WTC11 (cell line): ENCODE measurements around the gene GOLT1A.

Experiments used
- ZNF138 ChIP-seq: sonication (generic); formaldehyde crosslinking; conservative IDR thresholded peaks from 2 replicates; pipeline ENCODE4 v1.8.1; 2022; ENCODE audit warnings: mild to moderate bottlenecking, moderate library complexity, missing genetic modification reagents
- TF ChIP-seq, protein P1 (sequence below): sonication (generic); formaldehyde crosslinking; IDR thresholded peaks from 2 replicates; pipeline ENCODE4 v1.8.1; 2023; ENCODE audit warnings: mild to moderate bottlenecking, missing genetic modification reagents
- TF ChIP-seq, protein P2 (sequence below): fragments of 200-600 bp; IDR thresholded peaks from 2 replicates; pipeline ENCODE4 v1.8.0; 2022; ENCODE audit warnings: antibody characterized with exemption

DNA sequence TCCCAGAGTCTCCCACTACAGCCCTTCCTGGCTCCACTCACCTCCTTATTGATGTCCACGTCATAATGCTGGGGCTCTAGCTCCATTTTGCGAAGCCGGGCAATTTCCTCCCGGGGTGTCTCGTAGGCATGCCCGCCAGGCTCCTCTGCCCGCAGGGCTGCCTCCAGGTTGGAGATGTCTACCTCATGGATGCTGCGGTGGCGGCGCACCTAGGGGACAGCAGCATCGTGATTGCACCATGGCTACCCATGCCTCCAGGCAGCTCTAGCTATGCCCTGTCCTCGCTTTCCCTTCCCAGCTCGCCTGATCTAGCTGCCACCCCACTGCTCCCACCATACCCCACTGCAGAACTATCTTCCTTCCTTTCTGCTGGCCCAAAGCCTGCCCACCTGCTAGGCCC lies 15.1 kb upstream of the GOLT1A start:
- TF ChIP-seq, protein P1, sequence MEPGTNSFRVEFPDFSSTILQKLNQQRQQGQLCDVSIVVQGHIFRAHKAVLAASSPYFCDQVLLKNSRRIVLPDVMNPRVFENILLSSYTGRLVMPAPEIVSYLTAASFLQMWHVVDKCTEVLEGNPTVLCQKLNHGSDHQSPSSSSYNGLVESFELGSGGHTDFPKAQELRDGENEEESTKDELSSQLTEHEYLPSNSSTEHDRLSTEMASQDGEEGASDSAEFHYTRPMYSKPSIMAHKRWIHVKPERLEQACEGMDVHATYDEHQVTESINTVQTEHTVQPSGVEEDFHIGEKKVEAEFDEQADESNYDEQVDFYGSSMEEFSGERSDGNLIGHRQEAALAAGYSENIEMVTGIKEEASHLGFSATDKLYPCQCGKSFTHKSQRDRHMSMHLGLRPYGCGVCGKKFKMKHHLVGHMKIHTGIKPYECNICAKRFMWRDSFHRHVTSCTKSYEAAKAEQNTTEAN (CRISPR knock-in tag): no peak
- no peak for TF ChIP-seq ZNF138
- TF ChIP-seq, protein P2, sequence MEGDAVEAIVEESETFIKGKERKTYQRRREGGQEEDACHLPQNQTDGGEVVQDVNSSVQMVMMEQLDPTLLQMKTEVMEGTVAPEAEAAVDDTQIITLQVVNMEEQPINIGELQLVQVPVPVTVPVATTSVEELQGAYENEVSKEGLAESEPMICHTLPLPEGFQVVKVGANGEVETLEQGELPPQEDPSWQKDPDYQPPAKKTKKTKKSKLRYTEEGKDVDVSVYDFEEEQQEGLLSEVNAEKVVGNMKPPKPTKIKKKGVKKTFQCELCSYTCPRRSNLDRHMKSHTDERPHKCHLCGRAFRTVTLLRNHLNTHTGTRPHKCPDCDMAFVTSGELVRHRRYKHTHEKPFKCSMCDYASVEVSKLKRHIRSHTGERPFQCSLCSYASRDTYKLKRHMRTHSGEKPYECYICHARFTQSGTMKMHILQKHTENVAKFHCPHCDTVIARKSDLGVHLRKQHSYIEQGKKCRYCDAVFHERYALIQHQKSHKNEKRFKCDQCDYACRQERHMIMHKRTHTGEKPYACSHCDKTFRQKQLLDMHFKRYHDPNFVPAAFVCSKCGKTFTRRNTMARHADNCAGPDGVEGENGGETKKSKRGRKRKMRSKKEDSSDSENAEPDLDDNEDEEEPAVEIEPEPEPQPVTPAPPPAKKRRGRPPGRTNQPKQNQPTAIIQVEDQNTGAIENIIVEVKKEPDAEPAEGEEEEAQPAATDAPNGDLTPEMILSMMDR: no peak
